ENCODE measurements around the gene CAMTA2. TPM values are rescaled to one million over a fixed set of nuclear protein-coding genes. Genes with fewer than 3 reads are reported as not detected.
A peak's percentile ranks its signal among the peaks of the same experiment; 100 is the strongest.

CAMTA2 gene
- total RNA-seq, 1 experiment from 2014 or later, result 9.2 TPM

GRCh38 chr17:4973256-4974114, 14.0 kb downstream of the CAMTA2 start:
- H3K36me3 Mint-ChIP-seq, result peaks cover 5% of the 10 kb centered on the region
- H3K9me3 Mint-ChIP-seq, result no peaks in the 10 kb centered on the region
- CTCF ChIA-PET, result interaction anchor here (1.0 to 1.2 kb wide), 2 partner anchors 64 to 88 kb away, joined by 3 to 4 read pairs; no protein-coding TSS in a partner anchor
- H3K27me3 Mint-ChIP-seq (ENCODE audit: low read depth), result peaks cover 70% of the 10 kb centered on the region
- H3K4me1 Mint-ChIP-seq, result peaks cover 24% of the 10 kb centered on the region
- TF ChIP-seq CBFB (CRISPR knock-in tag; IDR thresholded peaks at IDR 0.05; ENCODE audit: low read depth) (no peak), ZMAT4 (CRISPR knock-in tag; IDR thresholded peaks at IDR 0.05) (no peak), OVOL2 (CRISPR knock-in tag; IDR thresholded peaks at IDR 0.05; ENCODE audit: borderline replicate concordance) (no peak), FOXJ3 (CRISPR knock-in tag; IDR thresholded peaks at IDR 0.05; ENCODE audit: borderline replicate concordance) (no peak), HMGA2 (CRISPR knock-in tag; IDR thresholded peaks at IDR 0.05) (no peak), TEAD4 (CRISPR knock-in tag; IDR thresholded peaks at IDR 0.05) (no peak), ZNF425 (CRISPR knock-in tag; conservative IDR thresholded peaks at IDR 0.05) (no peak), AFF4 (CRISPR knock-in tag; IDR thresholded peaks at IDR 0.05; ENCODE audit: borderline replicate concordance) (no peak), NR2C2 (CRISPR knock-in tag; IDR thresholded peaks at IDR 0.05) (no peak), E2F4 (CRISPR knock-in tag; IDR thresholded peaks at IDR 0.05; ENCODE audit: borderline replicate concordance, low read depth) (no peak), E2F5 (CRISPR knock-in tag; IDR thresholded peaks at IDR 0.05) (no peak), PRRX2 (CRISPR knock-in tag; IDR thresholded peaks at IDR 0.05) (no peak), GRHL2 (CRISPR knock-in tag; IDR thresholded peaks at IDR 0.05; ENCODE audit: insufficient replicate concordance, severe bottlenecking) (no peak), ZNF671 (CRISPR knock-in tag; IDR thresholded peaks at IDR 0.05) (no peak), ZBTB43 (CRISPR knock-in tag; IDR thresholded peaks at IDR 0.05) (no peak), STAT6 (CRISPR knock-in tag; conservative IDR thresholded peaks at IDR 0.05; ENCODE audit: low read depth) (no peak), CTCF (IDR thresholded peaks at IDR 0.05) (no peak), NFYB (CRISPR knock-in tag; conservative IDR thresholded peaks at IDR 0.05; ENCODE audit: low read depth) (no peak), FOXK1 (CRISPR knock-in tag; IDR thresholded peaks at IDR 0.05) (no peak), TP53 (CRISPR knock-in tag; IDR thresholded peaks at IDR 0.05) (no peak)
- DNase-seq (ENCODE audit: low spot score), result no peak
- peak overlapping the region; percentile 49; the same call in 1 of the 2 replicates for H3K27ac Mint-ChIP-seq
- no peak for ATAC-seq
- POLR2A ChIA-PET, result interaction anchor here (0.6 to 1.7 kb wide), 3 partner anchors 13 to 64 kb away, joined by 3 to 5 read pairs (median 3); no protein-coding TSS in a partner anchor
- H3K4me3 Mint-ChIP-seq, result no peak overlapping the region
